ENCODE data around the gene PLAGL2. TPM values are rescaled to one million over a fixed set of nuclear protein-coding genes. Genes with fewer than 3 reads are reported as not detected.
A peak's percentile ranks its signal among the peaks of the same experiment; 100 is the strongest.

The PLAGL2 gene
- total and polyA plus RNA-seq, 2 donors from 2014 or later: 3.8 to 9.2 TPM

DNA sequence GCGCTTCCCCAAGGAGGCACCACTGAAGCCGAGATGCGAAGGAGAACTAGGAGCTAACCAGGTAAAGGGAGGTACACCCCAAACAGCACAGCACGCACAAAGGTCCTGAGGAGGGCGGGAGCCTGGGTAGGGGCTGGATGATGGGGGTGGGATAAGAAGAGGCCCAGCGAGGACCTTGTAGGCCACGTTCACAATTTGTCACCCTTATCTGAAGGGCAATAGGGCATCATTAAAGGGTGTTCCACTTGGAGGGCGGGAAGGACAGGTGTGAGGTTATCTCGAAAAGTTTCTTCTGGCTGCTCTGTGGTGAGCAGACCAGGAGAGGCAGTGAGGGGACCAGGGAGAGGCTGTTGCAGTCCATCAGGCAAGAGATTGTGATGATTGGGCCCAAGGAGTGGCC, 25.7 kb upstream of the PLAGL2 start:
- H3K27me3 ChIP-seq (ENCODE audit: control insufficient read depth, insufficient read depth, low read length): no peaks in the 10 kb centered on the region
- peaks cover 3 to 49% (median 27%) of the 10 kb centered on the region in 3 donors for H3K36me3 ChIP-seq (ENCODE audit: control insufficient read depth in 2 of 3, insufficient read depth in 3 of 3, low read length in 3 of 3)
- H3K27ac ChIP-seq (ENCODE audit: low read depth in 2 of 2, low read length in 2 of 2): no peak overlapping the region
- no peaks in the 10 kb centered on the region for H3K9me3 ChIP-seq (ENCODE audit: control insufficient read depth in 2 of 3, insufficient read depth in 1 of 3, low read length in 3 of 3)
- DNase-seq (no peak), FAIRE-seq (no peak)
- intact Hi-C loops (cut with DNase I): no loop called here
- H3K9ac ChIP-seq (ENCODE audit: low read length in 3 of 3): no peak overlapping the region
- TF ChIP-seq, protein P1, sequence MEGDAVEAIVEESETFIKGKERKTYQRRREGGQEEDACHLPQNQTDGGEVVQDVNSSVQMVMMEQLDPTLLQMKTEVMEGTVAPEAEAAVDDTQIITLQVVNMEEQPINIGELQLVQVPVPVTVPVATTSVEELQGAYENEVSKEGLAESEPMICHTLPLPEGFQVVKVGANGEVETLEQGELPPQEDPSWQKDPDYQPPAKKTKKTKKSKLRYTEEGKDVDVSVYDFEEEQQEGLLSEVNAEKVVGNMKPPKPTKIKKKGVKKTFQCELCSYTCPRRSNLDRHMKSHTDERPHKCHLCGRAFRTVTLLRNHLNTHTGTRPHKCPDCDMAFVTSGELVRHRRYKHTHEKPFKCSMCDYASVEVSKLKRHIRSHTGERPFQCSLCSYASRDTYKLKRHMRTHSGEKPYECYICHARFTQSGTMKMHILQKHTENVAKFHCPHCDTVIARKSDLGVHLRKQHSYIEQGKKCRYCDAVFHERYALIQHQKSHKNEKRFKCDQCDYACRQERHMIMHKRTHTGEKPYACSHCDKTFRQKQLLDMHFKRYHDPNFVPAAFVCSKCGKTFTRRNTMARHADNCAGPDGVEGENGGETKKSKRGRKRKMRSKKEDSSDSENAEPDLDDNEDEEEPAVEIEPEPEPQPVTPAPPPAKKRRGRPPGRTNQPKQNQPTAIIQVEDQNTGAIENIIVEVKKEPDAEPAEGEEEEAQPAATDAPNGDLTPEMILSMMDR (IDR thresholded peaks at IDR 0.05; ENCODE audit: borderline replicate concordance, extremely low read depth, insufficient read depth): no peak
- peaks cover 0 to 3% (median 0%) of the 10 kb centered on the region in 3 donors for H3K4me1 ChIP-seq (ENCODE audit: control insufficient read depth in 2 of 3, insufficient read depth in 2 of 3, low read depth in 1 of 3, low read length in 3 of 3)
- H3K4me3 ChIP-seq (ENCODE audit: low read length in 3 of 3): no peak overlapping the region

DNA sequence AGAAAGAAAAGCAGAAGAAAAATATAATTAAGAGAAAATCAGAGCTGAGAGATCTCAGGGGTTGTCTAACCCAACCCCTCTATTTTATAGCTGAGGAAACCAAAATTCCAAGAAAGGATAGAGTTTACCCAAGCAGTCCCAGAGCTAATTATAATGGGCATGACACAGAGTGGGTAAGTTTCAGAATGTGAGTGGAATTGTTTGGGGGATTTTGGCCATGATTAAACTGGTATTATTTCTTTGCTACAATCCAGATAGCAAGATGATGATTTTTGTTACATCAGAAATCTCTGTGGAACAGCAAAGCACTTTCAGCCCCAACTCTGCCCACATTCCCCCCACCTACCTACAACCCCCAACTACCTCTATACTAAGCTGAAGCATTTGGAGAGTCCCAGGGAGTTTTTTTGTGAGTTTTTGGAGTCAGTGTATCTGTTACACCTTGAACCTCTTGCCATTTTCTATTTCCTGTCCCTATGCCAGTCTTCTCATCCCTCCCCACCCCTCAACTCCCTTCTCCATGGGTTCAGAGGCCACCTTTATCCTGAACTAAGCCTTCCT, 24.9 kb upstream of the PLAGL2 start:
- H3K9ac ChIP-seq (ENCODE audit: low read length in 3 of 3): no peak overlapping the region
- H3K4me3 ChIP-seq (ENCODE audit: low read length in 3 of 3): no peak overlapping the region
- DNase-seq (no peak), FAIRE-seq (no peak)
- H3K9me3 ChIP-seq (ENCODE audit: control insufficient read depth in 2 of 3, insufficient read depth in 1 of 3, low read length in 3 of 3): no peaks in the 10 kb centered on the region
- no peaks in the 10 kb centered on the region for H3K27me3 ChIP-seq (ENCODE audit: control insufficient read depth, insufficient read depth, low read length)
- peaks cover 3 to 51% (median 27%) of the 10 kb centered on the region in 3 donors for H3K36me3 ChIP-seq (ENCODE audit: control insufficient read depth in 2 of 3, insufficient read depth in 3 of 3, low read length in 3 of 3)
- TF ChIP-seq, protein P1 (IDR thresholded peaks at IDR 0.05; ENCODE audit: borderline replicate concordance, extremely low read depth, insufficient read depth): no peak
- intact Hi-C loops (cut with DNase I): no loop called here
- H3K4me1 ChIP-seq (ENCODE audit: control insufficient read depth in 2 of 3, insufficient read depth in 2 of 3, low read depth in 1 of 3, low read length in 3 of 3): peaks cover 0 to 3% (median 0%) of the 10 kb centered on the region in 3 donors
- H3K27ac ChIP-seq (ENCODE audit: low read depth in 2 of 2, low read length in 2 of 2): no peak overlapping the region

DNA sequence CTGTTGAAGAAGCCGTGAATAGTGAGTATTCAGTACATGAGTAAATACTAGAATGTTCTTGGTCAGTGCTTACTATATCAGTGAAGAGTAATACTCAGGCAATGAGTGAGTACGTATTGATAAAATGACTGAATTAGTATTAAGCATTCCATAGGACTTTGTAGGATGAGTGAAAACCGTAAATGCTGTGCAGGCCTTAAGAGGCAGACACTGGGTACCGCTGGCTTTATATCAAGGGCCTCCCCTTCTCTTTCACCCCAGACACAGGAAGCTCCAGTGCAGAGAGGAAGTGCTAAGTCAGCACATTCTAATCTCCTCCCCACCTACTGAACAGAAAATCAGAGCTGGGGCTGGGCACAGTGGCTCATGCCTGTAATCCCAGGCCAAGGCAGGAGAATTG, 24.3 kb upstream of the PLAGL2 start:
- Histone ChIP-seq H3K4me3 (ENCODE audit: low read length in 3 of 3) (no peak overlapping the region), H3K27me3 (ENCODE audit: control insufficient read depth, insufficient read depth, low read length) (no peaks in the 10 kb centered on the region), H3K4me1 (ENCODE audit: control insufficient read depth in 2 of 3, insufficient read depth in 2 of 3, low read depth in 1 of 3, low read length in 3 of 3) (peaks cover 0 to 1% (median 0%) of the 10 kb centered on the region in 3 donors), H3K27ac (ENCODE audit: low read depth in 2 of 2, low read length in 2 of 2) (no peak overlapping the region), H3K9me3 (ENCODE audit: control insufficient read depth in 2 of 3, insufficient read depth in 1 of 3, low read length in 3 of 3) (no peaks in the 10 kb centered on the region), H3K9ac (ENCODE audit: low read length in 3 of 3) (no peak overlapping the region), H3K36me3 (ENCODE audit: control insufficient read depth in 2 of 3, insufficient read depth in 3 of 3, low read length in 3 of 3) (peaks cover 3 to 51% (median 27%) of the 10 kb centered on the region in 3 donors)
- intact Hi-C loops (cut with DNase I): no loop called here
- DNase-seq: peak in 1 of 5 donors; percentile 36
- TF ChIP-seq, protein P1 (IDR thresholded peaks at IDR 0.05; ENCODE audit: borderline replicate concordance, extremely low read depth, insufficient read depth): no peak
- FAIRE-seq: no peak

DNA sequence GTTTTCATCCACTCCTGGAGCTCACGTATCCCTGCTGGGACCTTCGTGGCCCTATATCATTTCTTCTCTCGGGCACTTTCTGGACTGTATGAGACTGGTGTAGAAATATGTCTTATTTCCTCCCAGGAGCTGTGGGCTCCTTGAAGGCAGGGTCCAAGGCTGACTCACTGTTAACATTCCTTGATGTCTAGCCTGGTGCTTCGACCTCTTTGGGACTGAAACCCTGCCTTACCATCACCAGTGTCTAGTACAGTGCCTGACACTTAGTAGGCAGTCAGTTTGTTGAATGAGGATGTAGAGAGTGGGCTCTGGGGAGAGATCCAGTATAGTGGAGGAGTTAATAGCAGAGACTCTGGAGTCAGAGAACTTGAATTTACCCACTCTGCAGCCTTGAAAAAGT, 23.7 kb upstream of the PLAGL2 start:
- no peaks in the 10 kb centered on the region for H3K27me3 ChIP-seq (ENCODE audit: control insufficient read depth, insufficient read depth, low read length)
- intact Hi-C loops (cut with DNase I): no loop called here
- no peak for FAIRE-seq
- H3K4me3 ChIP-seq (ENCODE audit: low read length in 3 of 3): no peak overlapping the region
- peaks cover 3 to 51% (median 27%) of the 10 kb centered on the region in 3 donors for H3K36me3 ChIP-seq (ENCODE audit: control insufficient read depth in 2 of 3, insufficient read depth in 3 of 3, low read length in 3 of 3)
- no peaks in the 10 kb centered on the region for H3K4me1 ChIP-seq (ENCODE audit: control insufficient read depth in 2 of 3, insufficient read depth in 2 of 3, low read depth in 1 of 3, low read length in 3 of 3)
- H3K27ac ChIP-seq (ENCODE audit: low read depth in 2 of 2, low read length in 2 of 2): no peak overlapping the region
- DNase-seq: no peak
- no peak overlapping the region for H3K9ac ChIP-seq (ENCODE audit: low read length in 3 of 3)
- no peaks in the 10 kb centered on the region for H3K9me3 ChIP-seq (ENCODE audit: control insufficient read depth in 2 of 3, insufficient read depth in 1 of 3, low read length in 3 of 3)
- TF ChIP-seq, protein P1 (IDR thresholded peaks at IDR 0.05; ENCODE audit: borderline replicate concordance, extremely low read depth, insufficient read depth): no peak
